SK-N-MC (cell line): Measurements from ENCODE around the gene GRXCR1.

Experiments
- EZH2 ChIP-seq: fragments of 200-600 bp; sonication (generic); IDR thresholded peaks from one replicate; pipeline ENCODE4 v1.6.1; 2017; ENCODE audit warnings: antibody characterized with exemption
- FOXP2 ChIP-seq: optimal IDR thresholded peaks from 2 replicates; pipeline ENCODE3; 2011; ENCODE audit warnings: mild to moderate bottlenecking, moderate library complexity; ENCODE audit not compliant: insufficient read depth; ENCODE audit errors: extremely low read length, control extremely low read depth

GRCh38 chr4:42843694-42844093, 48.8 kb upstream of the GRXCR1 start:
- no peak for TF ChIP-seq EZH2
- no peak for TF ChIP-seq FOXP2
